Upper lobe of left lung (tissue), 6 donors: ENCODE results near the gene LAMTOR1. TPM values are rescaled to one million over a fixed set of nuclear protein-coding genes. Genes with fewer than 3 reads are reported as not detected.

Source experiments
- ATAC-seq, 2 donors: fragments of 200-7000 bp; cut with Tn5 transposase; one replicate each; pipeline ENCODE4 v1.9.1; 2022; ENCODE audit warnings: mild to moderate bottlenecking in 2 of 2, moderate library complexity in 2 of 2; ENCODE audit not compliant: low FRiP score in 2 of 2
- DNase-seq, 2 donors: peaks; one replicate each; pipeline ENCODE4 v3.0.0-alpha.2; 2019 to 2020
- H3K27ac ChIP-seq, 4 donors: fragments of 200-600 bp; sonication (generic); one replicate each; pipeline ENCODE4 v1.5.1; 2016 to 2019
- H3K27me3 ChIP-seq, 4 donors: fragments of 200-600 bp; sonication (generic); one replicate each; pipeline ENCODE4 v1.5.1; 2017 to 2019
- H3K36me3 ChIP-seq, 4 donors: fragments of 200-600 bp; sonication (generic); one replicate each; pipeline ENCODE4 v1.5.1; 2016 to 2019
- H3K4me1 ChIP-seq, 4 donors: fragments of 200-600 bp; sonication (generic); one replicate each; pipeline ENCODE4 v1.5.1; 2018 to 2019
- H3K4me3 ChIP-seq, 4 donors: fragments of 200-600 bp; sonication (generic); one replicate each; pipeline ENCODE4 v1.5.1; 2017 to 2019; ENCODE audit warnings: mild to moderate bottlenecking in 2 of 4, moderate library complexity in 1 of 4
- H3K9me3 ChIP-seq, 4 donors: fragments of 200-600 bp; sonication (generic); one replicate each; pipeline ENCODE4 v1.5.1; 2018 to 2019
- EP300 ChIP-seq, 4 donors: sonication (generic); formaldehyde crosslinking; IDR thresholded peaks; one replicate each; pipeline ENCODE4 v1.5.1; 2017; ENCODE audit warnings: antibody characterized with exemption in 4 of 4, control low read depth in 2 of 4
- POLR2A ChIP-seq, 4 donors: fragments of 450-650 bp; IDR thresholded peaks; one replicate each; pipeline ENCODE4 v1.5.1; 2016 to 2017; ENCODE audit warnings: antibody characterized with exemption in 4 of 4, mild to moderate bottlenecking in 2 of 4
- POLR2AphosphoS5 ChIP-seq, 2 donors: sonication (generic); formaldehyde crosslinking; IDR thresholded peaks; one replicate each; pipeline ENCODE4 v1.5.1; 2017; ENCODE audit warnings: antibody characterized with exemption in 2 of 2
- WGBS, 2 donors: methylation state at CpG; one replicate each; pipeline ENCODE4 v1.1.5; 2017 to 2018; 5-methylcytosine and 5-hydroxymethylcytosine counted together
- total RNA-seq, 6 donors: library from RNA; depleted of rRNA in 4 of 6; stranded (reverse); fragments of >200 nt in 4 of 6; gene quantifications; one replicate each; pipeline versions ENCODE4 v1.1.0 to v1.2.1, GENCODE V29; 2016 to 2021
- TF ChIP-seq, protein P1 (sequence below), 6 experiments: fragments of 450-650 bp in 4 of 6; fragments of 200-600 bp in 2 of 6; sonication (generic) in 2 of 6; IDR thresholded peaks; one replicate each; pipeline ENCODE4 v1.5.1; 2016 to 2019; ENCODE audit warnings: antibody characterized with exemption in 6 of 6
- donor health status: DM: no; HTN: no; CAD: no; lungs with moderate emphysema.
- donor health status: DM: no; HTN: yes; CAD: no; lungs with severe emphysema.

LAMTOR1 gene
- total RNA-seq, 6 donors from 2014 or later, result 86.0 to 162 (median 114) TPM

- H3K9me3 ChIP-seq, result no peaks in the 10 kb centered on the region
- H3K27me3 ChIP-seq, result no peaks in the 10 kb centered on the region
- no peak overlapping the region for H3K4me3 ChIP-seq
- ATAC-seq, result no peak
- H3K27ac ChIP-seq, result peak overlapping the region in 3 of 4 donors; percentile 1 to 86 (median 31)
- peaks cover 50 to 59% (median 53%) of the 10 kb centered on the region in 4 donors for H3K4me1 ChIP-seq
- peaks cover 0 to 10% (median 0%) of the 10 kb centered on the region in 4 donors for H3K36me3 ChIP-seq
- TF ChIP-seq EP300 (IDR thresholded peaks at IDR 0.05) (no peak), POLR2AphosphoS5 (IDR thresholded peaks at IDR 0.05) (no peak), POLR2A (IDR thresholded peaks at IDR 0.05) (no peak)
- TF ChIP-seq, protein P1, sequence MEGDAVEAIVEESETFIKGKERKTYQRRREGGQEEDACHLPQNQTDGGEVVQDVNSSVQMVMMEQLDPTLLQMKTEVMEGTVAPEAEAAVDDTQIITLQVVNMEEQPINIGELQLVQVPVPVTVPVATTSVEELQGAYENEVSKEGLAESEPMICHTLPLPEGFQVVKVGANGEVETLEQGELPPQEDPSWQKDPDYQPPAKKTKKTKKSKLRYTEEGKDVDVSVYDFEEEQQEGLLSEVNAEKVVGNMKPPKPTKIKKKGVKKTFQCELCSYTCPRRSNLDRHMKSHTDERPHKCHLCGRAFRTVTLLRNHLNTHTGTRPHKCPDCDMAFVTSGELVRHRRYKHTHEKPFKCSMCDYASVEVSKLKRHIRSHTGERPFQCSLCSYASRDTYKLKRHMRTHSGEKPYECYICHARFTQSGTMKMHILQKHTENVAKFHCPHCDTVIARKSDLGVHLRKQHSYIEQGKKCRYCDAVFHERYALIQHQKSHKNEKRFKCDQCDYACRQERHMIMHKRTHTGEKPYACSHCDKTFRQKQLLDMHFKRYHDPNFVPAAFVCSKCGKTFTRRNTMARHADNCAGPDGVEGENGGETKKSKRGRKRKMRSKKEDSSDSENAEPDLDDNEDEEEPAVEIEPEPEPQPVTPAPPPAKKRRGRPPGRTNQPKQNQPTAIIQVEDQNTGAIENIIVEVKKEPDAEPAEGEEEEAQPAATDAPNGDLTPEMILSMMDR (IDR thresholded peaks at IDR 0.05), result no peak
- no peak for DNase-seq
Observed at GRCh38 chr11:72067676-72068075, 35.4 kb downstream of the LAMTOR1 start.

- Histone ChIP-seq H3K36me3 (peaks cover 0 to 14% (median under 1%) of the 10 kb centered on the region in 4 donors), H3K27ac (peak overlapping the region in 3 of 4 donors; percentile 7 to 86 (median 10)), H3K4me3 (no peak overlapping the region), H3K4me1 (peaks cover 46 to 55% (median 49%) of the 10 kb centered on the region in 4 donors), H3K27me3 (no peaks in the 10 kb centered on the region), H3K9me3 (no peaks in the 10 kb centered on the region)
- ATAC-seq, result no peak
- TF ChIP-seq EP300 (IDR thresholded peaks at IDR 0.05) (no peak), POLR2AphosphoS5 (IDR thresholded peaks at IDR 0.05) (no peak), POLR2A (IDR thresholded peaks at IDR 0.05) (no peak)
- TF ChIP-seq, protein P1 (IDR thresholded peaks at IDR 0.05), result no peak
- DNase-seq, result no peak
Observed at GRCh38 chr11:72067266-72067665, 35.8 kb downstream of the LAMTOR1 start.

DNA sequence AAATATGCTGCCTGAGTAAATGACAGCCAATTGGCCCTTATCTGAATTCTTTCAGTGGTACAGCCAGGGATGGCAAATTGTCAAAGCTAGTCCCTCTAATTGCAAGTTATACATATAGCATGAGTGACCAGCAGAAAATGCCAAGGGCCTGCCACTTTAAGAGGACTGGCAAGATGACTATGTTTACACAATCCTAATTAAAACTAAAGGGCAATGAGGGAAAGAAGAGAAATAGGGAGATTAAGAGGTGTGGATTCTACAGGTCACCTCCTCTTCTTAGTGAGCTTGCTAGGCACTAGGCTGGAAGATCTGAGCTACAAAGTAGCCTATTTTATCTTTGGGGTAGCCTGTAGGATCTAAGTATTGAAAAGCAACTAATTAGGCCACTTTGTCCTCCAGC, 36.2 kb downstream of the LAMTOR1 start:
- ATAC-seq (no peak), DNase-seq (no peak)
- Histone ChIP-seq H3K36me3 (peaks cover 0 to 16% (median 2%) of the 10 kb centered on the region in 4 donors), H3K4me1 (peaks cover 42 to 51% (median 45%) of the 10 kb centered on the region in 4 donors), H3K4me3 (no peak overlapping the region), H3K27me3 (no peaks in the 10 kb centered on the region), H3K9me3 (no peaks in the 10 kb centered on the region), H3K27ac (peak overlapping the region in 3 of 4 donors; percentile 7 to 86 (median 10))
- TF ChIP-seq EP300 (IDR thresholded peaks at IDR 0.05) (no peak), POLR2AphosphoS5 (IDR thresholded peaks at IDR 0.05) (no peak), POLR2A (IDR thresholded peaks at IDR 0.05) (no peak)
- TF ChIP-seq, protein P1 (IDR thresholded peaks at IDR 0.05), result no peak

GRCh38 chr11:72061739-72062396, 41.2 kb downstream of the LAMTOR1 start:
- Histone ChIP-seq H3K27me3 (no peaks in the 10 kb centered on the region), H3K4me1 (peaks cover 0 to 7% (median 6%) of the 10 kb centered on the region in 4 donors)
- 80 to 88% methylated on average over 5 of the region's 5 CpGs for WGBS, 2 donors

More at GRCh38 chr11:72061739-72062396, 41.2 kb downstream of the LAMTOR1 start:
- ATAC-seq (no peak), DNase-seq (no peak)
- TF ChIP-seq, protein P1 (IDR thresholded peaks at IDR 0.05), result no peak
- TF ChIP-seq POLR2A (IDR thresholded peaks at IDR 0.05), result no peak
- TF ChIP-seq POLR2AphosphoS5 (IDR thresholded peaks at IDR 0.05), result no peak
- no peak for TF ChIP-seq EP300 (IDR thresholded peaks at IDR 0.05)
- peaks cover 0 to 18% (median 3%) of the 10 kb centered on the region in 4 donors for H3K36me3 ChIP-seq
- no peak overlapping the region for H3K4me3 ChIP-seq
- H3K9me3 ChIP-seq, result no peaks in the 10 kb centered on the region
- peak overlapping the region in 1 of 4 donors; percentile 18 for H3K27ac ChIP-seq
